Tibial nerve (tissue), 4 donors: ENCODE results near the gene ZNF639. TPM values are rescaled to one million over a fixed set of nuclear protein-coding genes. Genes with fewer than 3 reads are reported as not detected.
A peak's percentile ranks its signal among the peaks of the same experiment; 100 is the strongest.
"Not testable (repeated sequence)": the region's sequence is repeated elsewhere in the genome, so short reads cannot be mapped to it uniquely, and the experiment has no call there.

Source experiments
- DNase-seq, 2 donors: peaks; one replicate each; pipeline ENCODE4 v3.0.0-alpha.2; 2019; ENCODE audit warnings: low spot score in 2 of 2
- H3K27ac ChIP-seq, 4 donors: fragments of 200-600 bp; sonication (generic) in 3 of 4; one replicate each; pipeline ENCODE4 v1.5.1; 2017 to 2019; ENCODE audit warnings: mild to moderate bottlenecking in 1 of 4
- H3K27me3 ChIP-seq, 2 donors: fragments of 200-600 bp; sonication (generic) in 1 of 2; one replicate each; pipeline versions ENCODE4 v1.5.1 to v1.6.0; 2017 to 2019
- H3K36me3 ChIP-seq, 3 donors: fragments of 200-600 bp; sonication (generic); one replicate each; pipeline ENCODE4 v1.5.1; 2018 to 2019
- H3K4me1 ChIP-seq, 4 donors: fragments of 200-600 bp; sonication (generic) in 3 of 4; one replicate each; pipeline ENCODE4 v1.5.1; 2017 to 2019
- H3K4me3 ChIP-seq, 4 donors: fragments of 200-600 bp; sonication (generic) in 3 of 4; one replicate each; pipeline ENCODE4 v1.5.1; 2017 to 2019; ENCODE audit warnings: mild to moderate bottlenecking in 1 of 4, moderate library complexity in 1 of 4
- H3K9me3 ChIP-seq, 4 donors: fragments of 200-600 bp; sonication (generic) in 3 of 4; one replicate each; pipeline ENCODE4 v1.5.1; 2017 to 2019
- CTCF ChIP-seq, 5 experiments: fragments of 200-600 bp in 3 of 5; fragments of 450-650 bp in 2 of 5; sonication (generic) in 3 of 5; IDR thresholded peaks; one replicate each; pipeline ENCODE4 v1.5.1; 2016 to 2019; ENCODE audit warnings: antibody characterized with exemption in 5 of 5, mild to moderate bottlenecking in 3 of 5, moderate library complexity in 2 of 5
- EP300 ChIP-seq, 2 donors: sonication (generic); formaldehyde crosslinking; IDR thresholded peaks; one replicate each; pipeline ENCODE4 v1.6.1; 2017; ENCODE audit warnings: antibody characterized with exemption in 2 of 2, mild to moderate bottlenecking in 1 of 2
- POLR2A ChIP-seq, 2 donors: fragments of 450-650 bp; IDR thresholded peaks; one replicate each; pipeline ENCODE4 v1.6.1; 2017; ENCODE audit warnings: antibody characterized with exemption in 2 of 2, mild to moderate bottlenecking in 2 of 2, moderate library complexity in 2 of 2
- WGBS, 2 donors: methylation state at CpG; one replicate each; pipeline ENCODE4 v1.1.5; 2018; 5-methylcytosine and 5-hydroxymethylcytosine counted together
- total RNA-seq, 4 donors: library from RNA; depleted of rRNA; stranded (reverse); fragments of >200 nt; gene quantifications; one replicate each; pipeline ENCODE4 v1.1.0, GENCODE V29; 2016

The ZNF639 gene, protein sequence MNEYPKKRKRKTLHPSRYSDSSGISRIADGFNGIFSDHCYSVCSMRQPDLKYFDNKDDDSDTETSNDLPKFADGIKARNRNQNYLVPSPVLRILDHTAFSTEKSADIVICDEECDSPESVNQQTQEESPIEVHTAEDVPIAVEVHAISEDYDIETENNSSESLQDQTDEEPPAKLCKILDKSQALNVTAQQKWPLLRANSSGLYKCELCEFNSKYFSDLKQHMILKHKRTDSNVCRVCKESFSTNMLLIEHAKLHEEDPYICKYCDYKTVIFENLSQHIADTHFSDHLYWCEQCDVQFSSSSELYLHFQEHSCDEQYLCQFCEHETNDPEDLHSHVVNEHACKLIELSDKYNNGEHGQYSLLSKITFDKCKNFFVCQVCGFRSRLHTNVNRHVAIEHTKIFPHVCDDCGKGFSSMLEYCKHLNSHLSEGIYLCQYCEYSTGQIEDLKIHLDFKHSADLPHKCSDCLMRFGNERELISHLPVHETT
- total RNA-seq: 10 to 100 TPM; 39.3 to 55.7 (median 44.0) TPM

DNA sequence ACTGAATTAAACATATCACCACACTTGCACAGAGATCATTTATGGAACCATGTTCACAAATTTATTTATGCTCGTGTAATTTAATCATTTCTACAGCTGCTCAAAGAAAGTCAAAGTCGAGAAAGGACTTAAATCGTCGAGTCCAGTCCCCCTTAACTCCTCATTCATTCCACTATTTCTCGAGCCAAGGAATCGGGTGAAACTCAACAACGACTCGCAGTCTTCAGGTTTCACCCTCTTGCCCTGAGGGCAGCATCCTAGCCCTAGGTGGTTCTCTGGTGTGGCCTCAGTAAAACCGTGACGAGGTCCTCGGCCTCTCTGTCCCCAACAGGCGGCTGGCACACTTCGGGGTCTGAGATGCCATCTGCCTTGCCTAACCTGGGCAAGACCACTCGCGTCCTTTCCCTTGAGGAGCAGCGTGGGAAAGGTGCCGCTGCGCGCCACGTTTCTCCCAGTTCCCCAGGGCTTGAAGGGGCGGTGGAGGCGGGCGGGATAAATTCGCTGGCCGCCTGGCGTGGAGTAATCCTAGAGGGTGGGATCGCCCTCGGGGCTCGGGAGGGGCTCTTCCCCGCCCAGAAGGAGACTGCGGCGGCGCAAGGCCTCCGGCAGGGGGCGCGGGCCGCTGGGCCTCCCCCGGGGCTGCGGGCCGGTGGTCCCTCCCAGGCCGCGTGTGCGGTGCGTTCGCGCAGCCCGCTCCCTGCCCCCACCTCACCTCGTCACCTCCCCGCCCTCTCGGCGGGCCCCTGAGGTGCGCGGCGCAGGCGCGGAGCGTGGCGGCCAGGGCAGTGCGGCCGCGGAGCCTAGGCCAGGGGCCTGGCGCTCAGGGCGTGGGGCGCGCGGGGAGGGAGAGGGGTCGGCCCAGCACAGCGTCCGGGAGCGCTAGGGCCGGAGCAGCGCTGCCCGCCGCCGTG is at the start of gene ZNF639:
TSS of gene ZNF639 (plus strand) at position 746 of the 911 bp plus-strand sequence. CDS start 5,263 bp downstream, outside the sequence.
- H3K4me3 ChIP-seq: peak within 1 kb of the TSS; percentile 67 to 85 (median 80)
- TF ChIP-seq CTCF (IDR thresholded peaks at IDR 0.05) (peak; percentile 83 to 97 (median 93)), POLR2A (IDR thresholded peaks at IDR 0.05) (peak; percentile 52 to 80), EP300 (IDR thresholded peaks at IDR 0.05) (peak in 1 of 2 donors; percentile 34)
- DNase-seq: peak; percentile 37 to 48
- H3K27me3 ChIP-seq: no peaks in the 10 kb centered on the region
- peaks cover 0 to 5% (median 0%) of the 10 kb centered on the region in 3 donors for H3K36me3 ChIP-seq
- H3K9me3 ChIP-seq: no peaks in the 10 kb centered on the region
- peak within 1 kb of the TSS; percentile 90 to 98 (median 96) for H3K27ac ChIP-seq
- 0 to 1% methylated on average over 27 to 30 of the region's 75 CpGs for WGBS, 2 donors
- peaks cover 0 to 33% (median 7%) of the 10 kb centered on the region in 4 donors for H3K4me1 ChIP-seq

GRCh38 chr3:179274434-179274833 is 48.4 kb upstream of the ZNF639 start:
- not testable (repeated sequence) for H3K9me3 ChIP-seq, H3K4me3 ChIP-seq, H3K36me3 ChIP-seq, H3K4me1 ChIP-seq, H3K27ac ChIP-seq, H3K27me3 ChIP-seq, DNase-seq
- WGBS, 2 donors: 96 to 97% methylated on average over 2 of the region's 2 CpGs

- H3K4me1 ChIP-seq: no peaks in the 10 kb centered on the region
- H3K36me3 ChIP-seq: no peaks in the 10 kb centered on the region
- H3K27ac ChIP-seq: no peak overlapping the region
- no peaks in the 10 kb centered on the region for H3K9me3 ChIP-seq
- 70 to 77% methylated on average over 3 of the region's 3 CpGs for WGBS, 2 donors
- TF ChIP-seq POLR2A (IDR thresholded peaks at IDR 0.05) (no peak), CTCF (IDR thresholded peaks at IDR 0.05) (no peak), EP300 (IDR thresholded peaks at IDR 0.05) (no peak)
- H3K4me3 ChIP-seq: no peak overlapping the region
- DNase-seq: no peak
- no peaks in the 10 kb centered on the region for H3K27me3 ChIP-seq
Observed at GRCh38 chr3:179276001-179276400, 46.8 kb upstream of the ZNF639 start.

DNA sequence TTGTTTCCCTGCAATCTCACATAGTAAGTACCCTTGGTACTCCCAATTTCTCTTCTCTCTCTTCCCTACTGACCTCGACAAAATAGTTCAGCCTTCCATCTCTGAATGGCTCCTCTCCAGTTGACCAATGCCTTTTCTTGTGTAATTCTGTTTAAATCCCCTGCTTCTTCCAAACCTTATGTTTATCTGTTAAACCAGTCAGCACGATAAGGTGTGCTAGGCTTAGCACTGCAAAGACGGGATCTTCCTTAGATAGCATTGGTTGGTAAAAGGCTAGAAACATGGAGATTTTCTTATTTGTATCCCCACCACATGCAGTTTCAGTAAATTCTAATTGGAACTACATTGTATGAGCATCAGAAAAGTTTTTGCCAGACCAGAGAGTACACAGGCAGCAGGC is 46.1 kb upstream of the ZNF639 start:
- WGBS, 2 donors: 91 to 93% methylated on average over 3 of the region's 3 CpGs
- H3K36me3 ChIP-seq: no peaks in the 10 kb centered on the region

More for the DNA sequence above, 46.1 kb upstream of the ZNF639 start:
- Histone ChIP-seq H3K4me1 (no peaks in the 10 kb centered on the region), H3K27me3 (no peaks in the 10 kb centered on the region), H3K27ac (no peak overlapping the region), H3K9me3 (no peaks in the 10 kb centered on the region), H3K4me3 (no peak overlapping the region)
- TF ChIP-seq EP300 (IDR thresholded peaks at IDR 0.05): no peak
- TF ChIP-seq POLR2A (IDR thresholded peaks at IDR 0.05): no peak
- no peak for TF ChIP-seq CTCF (IDR thresholded peaks at IDR 0.05)
- no peak for DNase-seq
